ENCODE results near the gene GDF2. TPM values are rescaled to one million over a fixed set of nuclear protein-coding genes. Genes with fewer than 3 reads are reported as not detected.
A peak's percentile ranks its signal among the peaks of the same experiment; 100 is the strongest.

GDF2 gene
- not detected in 2 replicates for total RNA-seq

- Mint-ChIP-seq H3K4me1 (ENCODE audit: low read depth) (no peaks in the 10 kb centered on the region), H3K27ac (no peak within 1 kb of the TSS), H3K36me3 (ENCODE audit: low read depth) (no peaks in the 10 kb centered on the region), H3K9me3 (no peaks in the 10 kb centered on the region), H3K4me3 (no peak within 1 kb of the TSS), H3K27me3 (ENCODE audit: insufficient read depth) (no peaks in the 10 kb centered on the region)
- intact Hi-C loops (cut with micrococcal nuclease): no loop called here
- no peak for DNase-seq (ENCODE audit: low spot score)
Measured at GRCh38 chr10:47322300-47323061, at the start of gene GDF2. Gene GDF2 (plus strand): TSS chr10:47322454. CDS start chr10:47322669, 215 bp downstream.

GRCh38 chr10:47276071-47276470 lies 46.2 kb upstream of the GDF2 start:
- peaks cover 22% of the 10 kb centered on the region for H3K4me1 Mint-ChIP-seq (ENCODE audit: low read depth)
- no peak for DNase-seq (ENCODE audit: low spot score)
- peaks cover 3% of the 10 kb centered on the region for H3K9me3 Mint-ChIP-seq
- no peak overlapping the region for H3K4me3 Mint-ChIP-seq
- H3K27me3 Mint-ChIP-seq (ENCODE audit: insufficient read depth): peaks cover 9% of the 10 kb centered on the region
- H3K27ac Mint-ChIP-seq: no peak overlapping the region
- intact Hi-C loops (cut with micrococcal nuclease): no loop called here
- no peaks in the 10 kb centered on the region for H3K36me3 Mint-ChIP-seq (ENCODE audit: low read depth)

- H3K36me3 Mint-ChIP-seq (ENCODE audit: low read depth): no peaks in the 10 kb centered on the region
- peaks cover 22% of the 10 kb centered on the region for H3K4me1 Mint-ChIP-seq (ENCODE audit: low read depth)
- H3K27me3 Mint-ChIP-seq (ENCODE audit: insufficient read depth): peaks cover 5% of the 10 kb centered on the region
- H3K9me3 Mint-ChIP-seq: peaks cover 3% of the 10 kb centered on the region
- DNase-seq (ENCODE audit: low spot score): no peak
- H3K4me3 Mint-ChIP-seq: no peak overlapping the region
- H3K27ac Mint-ChIP-seq: no peak overlapping the region
- intact Hi-C loops (cut with micrococcal nuclease): no loop called here
Measured at GRCh38 chr10:47276576-47277351, 45.5 kb upstream of the GDF2 start.

- Mint-ChIP-seq H3K4me3 (no peak overlapping the region), H3K36me3 (ENCODE audit: low read depth) (no peaks in the 10 kb centered on the region), H3K27ac (no peak overlapping the region), H3K27me3 (ENCODE audit: insufficient read depth) (peaks cover 5% of the 10 kb centered on the region), H3K4me1 (ENCODE audit: low read depth) (peaks cover 22% of the 10 kb centered on the region), H3K9me3 (peaks cover 3% of the 10 kb centered on the region)
- intact Hi-C loops (cut with micrococcal nuclease): no loop called here
- peak; percentile 29 for DNase-seq (ENCODE audit: low spot score)
Measured at GRCh38 chr10:47277352-47278151, 44.7 kb upstream of the GDF2 start.

- H3K27me3 Mint-ChIP-seq (ENCODE audit: insufficient read depth): peaks cover 5% of the 10 kb centered on the region
- no peaks in the 10 kb centered on the region for H3K36me3 Mint-ChIP-seq (ENCODE audit: low read depth)
- no peak for DNase-seq (ENCODE audit: low spot score)
- intact Hi-C loops (cut with micrococcal nuclease): no loop called here
- no peak overlapping the region for H3K27ac Mint-ChIP-seq
- H3K9me3 Mint-ChIP-seq: peaks cover 3% of the 10 kb centered on the region
- peaks cover 22% of the 10 kb centered on the region for H3K4me1 Mint-ChIP-seq (ENCODE audit: low read depth)
- H3K4me3 Mint-ChIP-seq: no peak overlapping the region
Measured at GRCh38 chr10:47278152-47278473, 44.1 kb upstream of the GDF2 start.

- Mint-ChIP-seq H3K4me1 (ENCODE audit: low read depth) (peaks cover 22% of the 10 kb centered on the region), H3K27ac (no peak overlapping the region), H3K27me3 (ENCODE audit: insufficient read depth) (peaks cover 5% of the 10 kb centered on the region), H3K36me3 (ENCODE audit: low read depth) (no peaks in the 10 kb centered on the region), H3K9me3 (no peaks in the 10 kb centered on the region), H3K4me3 (no peak overlapping the region)
- DNase-seq (ENCODE audit: low spot score): no peak
- intact Hi-C loops (cut with micrococcal nuclease): no loop called here
Measured at GRCh38 chr10:47278720-47279119, 43.5 kb upstream of the GDF2 start.

- Mint-ChIP-seq H3K4me1 (ENCODE audit: low read depth) (peaks cover 22% of the 10 kb centered on the region), H3K27me3 (ENCODE audit: insufficient read depth) (peaks cover 5% of the 10 kb centered on the region), H3K36me3 (ENCODE audit: low read depth) (no peaks in the 10 kb centered on the region), H3K4me3 (no peak overlapping the region), H3K27ac (peak overlapping the region; percentile 9), H3K9me3 (no peaks in the 10 kb centered on the region)
- no peak for DNase-seq (ENCODE audit: low spot score)
- intact Hi-C loops (cut with micrococcal nuclease): no loop called here
Measured at GRCh38 chr10:47279276-47279675, 43.0 kb upstream of the GDF2 start.

GRCh38 chr10:47282005-47282656 lies 40.1 kb upstream of the GDF2 start:
- Mint-ChIP-seq H3K4me3 (no peak overlapping the region), H3K4me1 (ENCODE audit: low read depth) (peaks cover 30% of the 10 kb centered on the region), H3K27ac (no peak overlapping the region), H3K27me3 (ENCODE audit: insufficient read depth) (peaks cover 3% of the 10 kb centered on the region), H3K36me3 (ENCODE audit: low read depth) (no peaks in the 10 kb centered on the region), H3K9me3 (no peaks in the 10 kb centered on the region)
- no peak for DNase-seq (ENCODE audit: low spot score)
- intact Hi-C loops (cut with micrococcal nuclease): no loop called here

- no peak for DNase-seq (ENCODE audit: low spot score)
- H3K36me3 Mint-ChIP-seq (ENCODE audit: low read depth): no peaks in the 10 kb centered on the region
- H3K4me3 Mint-ChIP-seq: no peak overlapping the region
- intact Hi-C loops (cut with micrococcal nuclease): no loop called here
- peaks cover 25% of the 10 kb centered on the region for H3K4me1 Mint-ChIP-seq (ENCODE audit: low read depth)
- peaks cover 3% of the 10 kb centered on the region for H3K27me3 Mint-ChIP-seq (ENCODE audit: insufficient read depth)
- H3K27ac Mint-ChIP-seq: no peak overlapping the region
- H3K9me3 Mint-ChIP-seq: no peaks in the 10 kb centered on the region
Measured at GRCh38 chr10:47282657-47283018, 39.6 kb upstream of the GDF2 start.

- intact Hi-C loops (cut with micrococcal nuclease): no loop called here
- Mint-ChIP-seq H3K27ac (no peak overlapping the region), H3K27me3 (ENCODE audit: insufficient read depth) (peaks cover 3% of the 10 kb centered on the region), H3K36me3 (ENCODE audit: low read depth) (no peaks in the 10 kb centered on the region), H3K4me3 (no peak overlapping the region), H3K9me3 (no peaks in the 10 kb centered on the region), H3K4me1 (ENCODE audit: low read depth) (peaks cover 22% of the 10 kb centered on the region)
- DNase-seq (ENCODE audit: low spot score): no peak
Measured at GRCh38 chr10:47283101-47283630, 39.1 kb upstream of the GDF2 start.

GRCh38 chr10:47283848-47284247 lies 38.4 kb upstream of the GDF2 start:
- Mint-ChIP-seq H3K27ac (no peak overlapping the region), H3K4me1 (ENCODE audit: low read depth) (peaks cover 18% of the 10 kb centered on the region)

GRCh38 chr10:47285381-47286115 lies 36.7 kb upstream of the GDF2 start:
- no peak overlapping the region for H3K4me3 Mint-ChIP-seq
- H3K9me3 Mint-ChIP-seq: no peaks in the 10 kb centered on the region
- H3K36me3 Mint-ChIP-seq (ENCODE audit: low read depth): no peaks in the 10 kb centered on the region
- intact Hi-C loops (cut with micrococcal nuclease): no loop called here
- DNase-seq (ENCODE audit: low spot score): no peak
- peaks cover 2% of the 10 kb centered on the region for H3K27me3 Mint-ChIP-seq (ENCODE audit: insufficient read depth)
- H3K27ac Mint-ChIP-seq: peak overlapping the region; percentile 57
- H3K4me1 Mint-ChIP-seq (ENCODE audit: low read depth): peaks cover 18% of the 10 kb centered on the region

More at GRCh38 chr10:47283848-47284247, 38.4 kb upstream of the GDF2 start:
- intact Hi-C loops (cut with micrococcal nuclease): no loop called here
- peaks cover 3% of the 10 kb centered on the region for H3K27me3 Mint-ChIP-seq (ENCODE audit: insufficient read depth)
- no peak overlapping the region for H3K4me3 Mint-ChIP-seq
- H3K9me3 Mint-ChIP-seq: no peaks in the 10 kb centered on the region
- no peaks in the 10 kb centered on the region for H3K36me3 Mint-ChIP-seq (ENCODE audit: low read depth)
- no peak for DNase-seq (ENCODE audit: low spot score)
